HG03095 (cell line): ENCODE results near the gene KLK12.

Source experiments
- ATAC-seq: cut with Tn5 transposase; IDR thresholded peaks from one replicate; pipeline ENCODE4 v1.9.1; 2021; ENCODE audit warnings: moderate library complexity; ENCODE audit not compliant: unreplicated experiment

The KLK12 gene

DNA sequence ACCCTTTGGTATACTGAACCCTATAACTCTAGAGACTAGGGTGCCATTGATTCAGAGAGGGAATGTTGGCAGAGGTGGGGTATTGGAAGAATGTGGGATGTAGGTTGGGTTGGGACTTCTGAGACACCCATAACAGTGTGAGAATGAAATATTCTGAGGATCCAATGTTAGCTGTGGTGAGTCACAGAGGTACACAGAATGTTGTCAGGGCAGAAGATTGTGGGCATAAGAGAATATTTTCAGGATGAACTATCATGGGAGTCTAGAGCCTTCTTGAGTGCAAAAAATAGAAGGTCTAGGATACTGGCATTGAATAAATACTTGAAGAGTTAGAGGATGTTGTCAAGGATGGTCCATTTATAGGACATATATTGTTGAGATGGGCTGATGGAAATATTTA, 21.1 kb upstream of the KLK12 start:
- ATAC-seq = no peak

DNA sequence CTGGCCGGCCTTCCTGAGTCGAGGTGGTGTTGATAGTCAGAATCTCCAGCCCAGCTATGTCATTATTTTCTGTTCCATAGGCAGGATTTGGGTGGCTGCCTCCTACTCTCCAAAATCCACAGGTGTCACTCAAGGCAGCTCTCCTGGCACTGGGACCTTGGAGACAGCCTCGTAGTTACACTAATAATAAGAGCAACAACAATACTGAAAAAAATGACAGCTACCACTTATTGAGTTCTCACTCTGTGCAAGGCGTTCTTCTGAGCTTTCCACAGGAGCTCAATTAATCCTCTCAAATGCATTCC, 12.2 kb upstream of the KLK12 start:
- ATAC-seq = no peak

DNA sequence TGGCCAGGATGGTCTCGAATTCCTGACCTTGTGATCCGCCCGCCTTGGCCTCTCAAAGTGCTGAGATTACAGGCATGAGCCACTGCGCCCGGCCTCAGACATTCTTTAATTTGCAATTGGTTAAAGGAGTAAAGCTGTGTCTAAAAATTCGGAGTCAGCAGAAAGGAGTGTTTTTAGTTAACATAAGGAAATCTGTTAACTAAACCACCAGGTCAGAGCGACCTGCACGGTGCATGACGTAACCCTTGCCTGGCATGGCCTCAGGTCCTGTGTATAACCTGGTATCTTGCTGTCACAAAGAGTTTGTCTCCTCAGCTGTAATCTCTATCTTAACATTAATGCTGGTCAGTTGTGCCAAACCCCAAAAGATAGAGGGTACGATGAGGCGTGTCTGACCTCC, 9.5 kb upstream of the KLK12 start:
- no peak for ATAC-seq

DNA sequence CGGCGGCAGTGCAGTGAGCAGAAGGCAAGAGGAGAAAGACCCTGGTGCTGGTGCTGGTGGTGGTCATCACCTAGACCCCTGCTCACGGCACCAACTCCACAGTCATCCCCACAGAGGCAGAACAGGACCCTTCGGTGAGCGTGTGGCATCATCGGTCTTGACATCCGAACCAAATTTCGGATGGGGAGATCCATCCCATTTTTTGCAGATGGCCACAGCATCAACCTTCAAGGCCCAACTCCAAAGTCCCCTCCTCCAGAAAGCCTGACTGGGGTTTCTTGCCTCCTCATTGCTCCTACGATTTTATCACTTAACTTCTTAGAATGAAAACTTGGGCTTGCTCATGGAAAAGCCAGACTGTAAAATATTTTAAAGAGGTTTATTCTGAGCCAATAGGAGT, 8.7 kb upstream of the KLK12 start:
- no peak for ATAC-seq

- ATAC-seq = no peak
These were observed 5.3 kb upstream of the KLK12 start for GRCh38 chr19:51040151-51040550.

DNA sequence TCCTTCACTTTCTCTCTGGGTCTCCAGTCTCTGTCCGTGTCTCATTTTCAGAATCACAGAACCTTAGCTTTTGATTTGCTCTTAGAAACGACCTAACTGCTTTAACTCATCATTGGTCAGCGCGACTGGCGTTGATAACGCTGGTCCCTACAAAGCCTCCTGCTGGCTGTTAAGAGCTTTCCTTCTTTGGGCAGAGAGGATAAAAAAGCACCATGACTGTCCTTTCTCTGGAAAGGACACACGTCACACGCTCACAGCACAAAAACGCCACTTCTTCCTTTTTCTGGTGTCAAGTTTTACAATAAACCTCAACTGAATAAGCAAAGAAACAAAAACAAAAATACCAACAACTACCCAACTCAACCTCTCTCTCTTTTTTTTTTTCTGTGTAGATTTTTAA, 1.7 kb upstream of the KLK12 start:
- ATAC-seq = no peak

DNA sequence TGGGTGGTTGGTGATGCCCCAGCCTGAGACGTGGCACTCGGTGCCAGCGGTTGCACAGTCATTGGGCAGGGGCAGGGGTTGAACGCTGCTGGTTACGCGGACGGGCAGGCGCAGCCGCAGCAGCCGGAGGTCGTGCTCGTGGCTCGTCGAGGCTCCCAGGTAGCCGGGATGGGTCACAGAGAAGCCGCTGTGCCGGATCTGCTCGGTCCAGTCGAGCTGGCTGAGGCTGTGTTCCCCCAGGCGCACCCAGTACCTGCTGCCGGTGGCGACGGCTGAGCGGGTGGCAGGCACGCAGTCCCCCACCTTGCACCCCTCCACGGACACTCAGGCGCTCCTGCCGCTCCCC, 2.9 kb downstream of the KLK12 start:
- ATAC-seq = no peak

- no peak for ATAC-seq
These were observed 3.5 kb downstream of the KLK12 start for GRCh38 chr19:51031220-51031879.

- no peak for ATAC-seq
These were observed 4.2 kb downstream of the KLK12 start for GRCh38 chr19:51030631-51031030.

GRCh38 chr19:51029718-51030117, 5.1 kb downstream of the KLK12 start:
- ATAC-seq = no peak

DNA sequence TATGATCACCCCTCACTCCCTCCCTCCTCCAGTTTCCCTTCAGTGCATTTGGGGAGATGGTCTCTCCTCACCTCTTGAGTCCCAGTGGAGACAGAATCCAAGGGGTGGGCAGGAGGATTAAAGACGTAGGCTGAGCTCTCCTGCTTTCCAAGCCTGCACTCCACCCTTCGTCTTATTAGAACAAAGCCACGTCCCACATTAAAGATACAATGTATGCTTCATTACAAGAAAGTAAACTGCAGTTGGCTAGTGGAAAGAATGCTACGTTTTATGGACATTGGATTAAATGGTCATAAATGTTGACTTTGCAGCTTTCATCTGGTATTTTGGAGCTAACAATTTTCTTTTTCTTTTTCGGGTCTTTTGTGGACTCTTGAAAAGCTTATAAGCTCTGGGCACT, 6.9 kb downstream of the KLK12 start:
- ATAC-seq = no peak

GRCh38 chr19:51027126-51027806, 7.5 kb downstream of the KLK12 start:
- ATAC-seq = no peak

- ATAC-seq = no peak
These were observed 8.3 kb downstream of the KLK12 start, which contains the start of gene KLK11 for GRCh38 chr19:51026554-51026831. KLK11 (minus strand) TSS chr19:51026616; CDS start chr19:51025631, 985 bp downstream.

GRCh38 chr19:51025809-51026553, 8.8 kb downstream of the KLK12 start:
- no peak for ATAC-seq

DNA sequence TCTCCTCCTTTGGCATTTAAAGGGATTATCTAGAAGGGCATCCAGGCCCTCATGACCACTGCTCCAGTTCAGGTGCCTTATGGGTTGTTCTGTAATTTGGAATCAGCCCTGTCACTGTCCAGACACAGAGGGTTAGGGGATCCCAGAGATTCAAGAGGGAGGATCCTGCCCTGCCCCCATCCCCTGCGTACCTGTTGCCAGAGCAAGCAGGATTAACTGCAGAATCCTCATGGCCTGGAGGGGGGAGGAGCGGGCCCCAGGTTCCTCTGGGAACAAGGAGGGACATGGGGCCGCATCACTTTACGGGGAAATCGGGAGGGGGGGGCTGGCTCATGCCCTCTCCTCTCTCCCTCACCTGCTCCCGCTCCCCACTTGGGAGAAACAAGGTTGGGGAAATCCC, 9.4 kb downstream of the KLK12 start:
- ATAC-seq = no peak

DNA sequence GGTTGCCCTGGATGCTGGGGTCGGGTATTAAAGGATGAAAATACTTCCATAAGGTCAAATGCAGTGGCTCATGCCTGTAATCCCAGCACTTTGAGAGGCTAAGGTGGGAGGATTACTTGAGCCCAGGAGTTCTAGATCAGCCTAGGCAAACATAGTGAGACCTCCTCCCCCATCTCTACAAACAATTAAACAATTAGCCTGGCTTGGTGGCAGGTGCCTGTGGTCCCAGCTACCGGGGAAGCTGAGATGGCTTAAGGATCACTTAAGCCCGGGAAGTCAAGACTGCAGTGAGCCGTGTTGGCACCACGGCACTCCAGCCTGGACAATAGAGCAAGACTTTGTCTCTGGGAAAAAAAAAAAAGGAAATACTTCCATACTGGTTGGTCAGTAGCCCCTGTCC, 9.9 kb downstream of the KLK12 start:
- ATAC-seq = no peak

GRCh38 chr19:51023946-51024345, 10.9 kb downstream of the KLK12 start:
- ATAC-seq = no peak

GRCh38 chr19:51022526-51022925, 12.3 kb downstream of the KLK12 start:
- ATAC-seq = no peak

DNA sequence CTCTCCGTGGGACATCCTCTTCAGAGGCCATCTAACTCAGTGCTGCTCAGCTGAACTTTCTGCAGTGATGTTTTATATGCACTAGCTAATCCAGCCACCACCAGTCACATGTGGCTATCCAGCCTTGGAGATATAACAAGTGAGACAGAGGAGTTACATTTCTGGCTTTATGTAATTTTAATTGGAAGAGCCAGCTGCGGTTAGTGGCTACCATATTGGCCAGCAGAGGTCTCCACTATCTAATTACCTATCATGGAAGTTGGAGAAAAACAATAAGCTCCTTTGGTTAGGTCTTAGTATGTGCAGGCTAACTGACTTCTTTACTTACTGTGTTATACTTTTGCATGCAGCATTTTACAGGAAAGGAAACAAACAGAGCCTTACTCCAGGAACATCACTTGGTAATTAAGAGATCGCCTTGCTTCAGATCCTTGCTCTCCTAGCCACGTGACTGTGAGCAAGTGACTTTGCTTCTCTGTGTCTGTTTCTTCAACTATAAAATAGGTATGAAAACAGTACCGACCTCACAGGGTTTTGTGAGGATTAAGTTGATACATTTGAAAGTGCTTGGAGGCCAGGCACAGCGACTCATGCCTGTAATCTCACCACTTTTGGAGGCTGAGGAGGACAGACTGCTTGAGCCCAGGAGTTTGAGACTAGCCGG, 13.7 kb downstream of the KLK12 start:
- no peak for ATAC-seq

- no peak for ATAC-seq
These were observed 15.3 kb downstream of the KLK12 start, which contains the start of gene KLK10 for GRCh38 chr19:51019544-51019925. KLK10 (minus strand) TSS chr19:51019709; CDS start chr19:51019130, 579 bp downstream.

DNA sequence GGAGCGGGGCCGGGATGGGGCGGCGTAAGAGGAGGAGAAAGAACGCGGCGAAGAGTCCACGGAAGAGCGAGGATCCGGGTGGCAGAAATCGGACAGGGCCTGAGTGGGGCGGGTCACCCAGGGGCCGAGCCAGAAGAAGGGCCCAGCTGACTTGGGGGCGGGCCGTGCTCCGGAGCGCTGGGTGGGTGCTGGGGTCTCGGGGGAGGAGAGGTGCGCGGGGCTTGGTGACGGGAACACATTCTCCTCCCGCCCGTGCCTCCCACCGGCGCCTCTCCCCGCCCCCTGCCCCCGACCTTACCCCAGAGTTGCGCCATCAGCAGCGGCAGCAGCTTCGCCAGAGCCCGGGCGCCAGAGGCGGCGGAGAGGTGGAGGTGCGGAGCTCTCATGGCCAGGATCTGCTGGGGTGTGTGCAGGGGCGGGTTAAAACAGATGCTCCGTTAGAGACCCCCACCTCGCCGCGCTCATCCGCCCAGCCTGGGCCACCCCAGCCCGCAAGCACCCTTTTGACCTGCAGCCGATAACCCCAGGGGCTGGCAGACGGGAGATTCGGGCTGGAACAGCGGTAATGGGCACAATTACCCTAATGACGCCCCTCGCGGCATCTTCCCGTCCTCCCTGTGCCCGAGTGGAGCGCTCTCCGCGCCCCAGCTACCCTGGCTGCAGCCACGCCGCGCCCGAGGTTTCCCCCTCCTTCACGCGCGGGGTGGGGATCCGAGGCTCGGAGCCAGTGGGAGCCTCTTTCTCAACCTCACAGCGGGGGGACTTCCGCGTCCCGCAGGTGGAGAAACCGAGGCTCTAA, 15.9 kb downstream of the KLK12 start:
- ATAC-seq = no peak
